GM12878 (cell line): ENCODE data around the gene C6orf15. TPM values are rescaled to one million over a fixed set of nuclear protein-coding genes. Genes with fewer than 3 reads are reported as not detected.

Source experiments
- ATAC-seq: fragments of 200-7000 bp; cut with Tn5 transposase; 3 replicates; pipeline ENCODE4 v1.9.1; 2020; ENCODE audit warnings: mild to moderate bottlenecking, moderate library complexity
- BruUV-seq: library from RNA; stranded (reverse); fragments of 400-500 nt; replicated peaks from 2 replicates; lab custom pipeline; 2021; lab: Mats Ljungman, UMichigan
- CTCF ChIA-PET: fragments of 300-600 bp; sonication (Branson Sonifier 250); formaldehyde crosslinking; extraction: SDS; loops from one replicate; lab custom pipeline; 2021; ENCODE audit warnings: inconsistent platforms; lab: Yijun Ruan, JAX
- POLR2A ChIA-PET: fragments of 350-600 bp; formaldehyde crosslinking; extraction: SDS; loops from one replicate; lab custom pipeline; 2021; ENCODE audit warnings: inconsistent platforms; lab: Charles Lee
- RAD21 ChIA-PET: fragments of 300-600 bp; sonication (Branson Sonifier 250); formaldehyde crosslinking; loops from one replicate; lab custom pipeline; 2023; ENCODE audit warnings: antibody characterized with exemption; ENCODE audit not compliant: unreplicated experiment; lab: Charles Lee
- SMC1A ChIA-PET: fragments of 300-600 bp; sonication (Branson Sonifier 250); formaldehyde crosslinking; loops from one replicate; lab custom pipeline; 2023; ENCODE audit not compliant: unreplicated experiment, uncharacterized antibody; lab: Charles Lee
- DNase-seq: peaks from one replicate; pipeline ENCODE4 v3.0.0-alpha.2; 2011; ENCODE audit warnings: low read depth, low spot score
- FAIRE-seq: peaks from 3 replicates; lab custom pipeline; 2011; peaks lifted over from hg19 to GRCh38; lab: Jason Lieb, UNC
- H2AFZ ChIP-seq: 2 replicates; pipeline ENCODE4 v1.6.0; 2011; ENCODE audit warnings: low read depth, low read length, control low read depth; ENCODE audit not compliant: control insufficient read depth
- H3K27ac ChIP-seq: 2 replicates; pipeline ENCODE4 v1.5.1; 2011; ENCODE audit warnings: control low read depth; ENCODE audit not compliant: control insufficient read depth, insufficient read depth
- H3K27me3 ChIP-seq, 2 experiments: replicated peaks in 1 of 2; 2 replicates each; pipeline versions ENCODE4 v1.6.0 to v1.6.1; 2011; ENCODE audit warnings: low read length in 1 of 2; ENCODE audit not compliant: control insufficient read depth in 2 of 2, insufficient read depth in 2 of 2
- H3K36me3 ChIP-seq, 2 experiments: 2 replicates each; pipeline ENCODE4 v1.5.1; 2011; ENCODE audit warnings: low read length in 1 of 2; ENCODE audit not compliant: control insufficient read depth in 2 of 2, insufficient read depth in 2 of 2
- H3K4me1 ChIP-seq: 2 replicates; pipeline ENCODE4 v1.6.1; 2011; ENCODE audit warnings: mild to moderate bottlenecking, low read length, moderate library complexity, mixed read lengths; ENCODE audit not compliant: control insufficient read depth, insufficient read depth
- H3K4me2 ChIP-seq: 2 replicates; pipeline ENCODE4 v1.6.0; 2011; ENCODE audit warnings: control low read depth; ENCODE audit not compliant: control insufficient read depth, insufficient read depth
- H3K4me3 ChIP-seq: fragments of 200-600 bp; sonication (generic); 2 replicates; pipeline ENCODE4 v1.5.1; 2016
- H3K79me2 ChIP-seq: 2 replicates; pipeline ENCODE4 v1.6.0; 2011; ENCODE audit warnings: low read length; ENCODE audit not compliant: control insufficient read depth, insufficient read depth
- H3K9ac ChIP-seq: 2 replicates; pipeline ENCODE4 v1.8.0; 2011; ENCODE audit warnings: low read length, control low read depth, mixed read lengths; ENCODE audit not compliant: control insufficient read depth, insufficient read depth
- H3K9me3 ChIP-seq: replicated peaks from 3 replicates; pipeline ENCODE4 v1.5.1; 2011; ENCODE audit warnings: mild to moderate bottlenecking, low read length; ENCODE audit not compliant: control insufficient read depth, insufficient read depth
- H4K20me1 ChIP-seq: 2 replicates; pipeline ENCODE4 v1.6.0; 2011; ENCODE audit not compliant: control insufficient read depth, insufficient read depth
- BCLAF1 ChIP-seq: fragments of 450-650 bp; IDR thresholded peaks from 2 replicates; pipeline ENCODE4 v1.6.1; 2017; ENCODE audit warnings: antibody characterized with exemption, mild to moderate bottlenecking, moderate library complexity
- CBX3 ChIP-seq: fragments of 200-600 bp; sonication (generic); IDR thresholded peaks from 2 replicates; pipeline ENCODE4 v1.6.1; 2016; ENCODE audit warnings: low read depth, borderline replicate concordance
- EED ChIP-seq: sonication (generic); IDR thresholded peaks from 2 replicates; pipeline ENCODE4 v1.6.1; 2016; ENCODE audit warnings: antibody characterized with exemption, low read depth
- FOS ChIP-seq: IDR thresholded peaks from 3 replicates; pipeline ENCODE4 v1.6.1; 2011; ENCODE audit warnings: borderline replicate concordance; ENCODE audit not compliant: insufficient read length; ENCODE audit errors: extremely low read depth
- GATAD2B ChIP-seq: fragments of 450-650 bp; conservative IDR thresholded peaks from 2 replicates; pipeline ENCODE4 v1.6.1; 2017; ENCODE audit warnings: low read depth, mild to moderate bottlenecking, moderate library complexity
- JUNB ChIP-seq: IDR thresholded peaks from 2 replicates; pipeline ENCODE4 v1.6.1; 2016; ENCODE audit warnings: antibody characterized with exemption, mild to moderate bottlenecking
- SIX5 ChIP-seq: IDR thresholded peaks from 2 replicates; pipeline ENCODE4 v1.6.1; 2011; ENCODE audit warnings: mild to moderate bottlenecking, low read depth, low read length, moderate library complexity; ENCODE audit not compliant: severe bottlenecking
- ZNF217 ChIP-seq: fragments of 450-650 bp; IDR thresholded peaks from 2 replicates; pipeline ENCODE4 v1.6.1; 2017; ENCODE audit warnings: antibody characterized with exemption, mild to moderate bottlenecking
- WGBS: methylation state at CpG from one replicate; pipeline ENCODE4 v1.1.6; 2016; ENCODE audit warnings: low lambda C conversion rate; ENCODE audit not compliant: insufficient replicate concordance, insufficient coverage; ENCODE audit errors: missing lambda C conversion rate; 5-methylcytosine and 5-hydroxymethylcytosine counted together
- in situ Hi-C: fragments of 300-500 bp; cut with MboI; formaldehyde crosslinking; loops from 9 replicates; pipeline ENCODE4 v1.14.3; 2018; ENCODE audit warnings: mixed read lengths
- intact Hi-C: fragments of 100-400 bp; cut with micrococcal nuclease; formaldehyde crosslinking; loops from one replicate; pipeline ENCODE4 v1.14.2; 2022; ENCODE audit not compliant: unreplicated experiment
- polyA plus RNA-seq, 11 experiments: library from polyadenylated mRNA; depleted of rRNA in 4 of 11; unstranded in 6 of 11; stranded (reverse) in 5 of 11; fragments of >200 nt; fragmentation: Nextera tagmentation in 4 of 11; fragmentation: Illumina TruSeq in 1 of 11; extraction: Ambion mirVana in 4 of 11; extraction: Trizol in 1 of 11; gene quantifications; 1 replicate in 1 of 11; 2 replicates in 10 of 11; pipeline versions ENCODE4 v1.2.1 to v1.2.3, GENCODE V29; 2011 to 2016; ENCODE audit warnings: inconsistent platforms in 2 of 11, missing spikeins in 2 of 11, low read depth in 1 of 11
- total RNA-seq, 4 experiments: library from RNA; depleted of rRNA in 3 of 4; stranded (reverse); fragments of >200 nt in 3 of 4; fragmentation: Illumina TruSeq in 1 of 4; extraction: Trizol in 1 of 4; gene quantifications; 2 replicates each; pipeline versions ENCODE4 v1.2.1 to v1.2.3, GENCODE V29; 2013 to 2021
- TF ChIP-seq, protein P1 (sequence below): IDR thresholded peaks from 2 replicates; pipeline ENCODE4 v1.6.1; 2012; ENCODE audit warnings: mild to moderate bottlenecking, low read depth, low read length

C6orf15 gene
- total and polyA plus RNA-seq, 10 of the 15 experiments (the other 5 are each of a cell fraction or from before 2014, with no cell fraction given), result not detected

DNA sequence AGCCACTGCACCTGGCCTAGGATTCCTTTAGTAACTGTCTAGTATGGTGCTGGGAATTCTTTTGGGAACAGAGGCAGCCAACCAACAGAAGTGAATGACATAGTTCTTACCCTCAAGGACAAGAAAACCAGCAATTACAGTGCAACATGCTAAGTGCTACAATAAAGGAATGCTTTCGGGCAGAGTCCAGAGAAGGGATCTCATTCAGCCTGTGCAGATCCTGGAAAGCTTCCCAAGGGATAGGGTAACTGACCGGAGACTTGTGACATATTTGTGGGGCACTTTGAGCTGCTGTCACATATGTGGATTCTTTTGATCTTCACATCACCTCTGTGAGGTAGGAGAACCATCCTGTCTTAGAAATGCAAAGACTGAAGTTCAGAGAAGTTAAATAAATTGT is 46.8 kb downstream of the C6orf15 start (continued):
- TF ChIP-seq BCLAF1, result no peak
- no peak for TF ChIP-seq CBX3
- no peak for TF ChIP-seq JUNB
- no peak for TF ChIP-seq EED

DNA sequence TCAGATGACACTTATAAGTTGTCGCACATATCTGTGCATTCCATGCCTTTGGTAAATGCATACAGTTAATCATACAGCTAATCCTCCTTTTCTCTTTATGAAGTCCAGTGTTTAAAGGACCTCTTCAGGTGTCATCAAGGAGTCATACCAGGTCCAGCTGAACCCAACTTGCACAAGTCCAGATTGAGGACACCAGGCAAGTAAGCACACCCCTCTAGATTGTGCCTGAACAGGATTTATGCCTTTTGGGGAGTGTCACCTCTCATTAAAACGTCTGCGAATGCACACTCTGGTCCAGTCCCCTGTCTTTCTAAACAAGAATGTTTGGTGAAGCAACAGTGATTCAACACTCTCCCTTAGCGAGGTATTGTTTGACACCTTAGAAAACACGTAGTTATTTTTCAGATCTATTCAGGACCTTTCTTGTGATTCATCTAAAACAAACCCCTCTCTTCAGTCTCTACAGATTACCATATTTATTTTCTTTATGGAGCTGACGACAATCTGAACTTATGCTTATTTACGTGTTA is 48.4 kb downstream of the C6orf15 start:
- SMC1A ChIA-PET, result interaction anchor here (0.8 kb wide), 1 partner anchor 265 kb away, joined by 3 read pairs; no protein-coding TSS in a partner anchor
- no peaks in the 10 kb centered on the region for H3K36me3 ChIP-seq
- no peaks in the 10 kb centered on the region for H3K79me2 ChIP-seq
- CTCF ChIA-PET, result interaction anchor here (0.6 to 5.1 kb wide), 3 partner anchors 16 to 148 kb away, joined by 3 to 27 read pairs (median 6); no protein-coding TSS in a partner anchor
- no peak overlapping the region for H3K4me3 ChIP-seq
- intact Hi-C loops (no loop called here), in situ Hi-C loops (no loop called here)
- POLR2A ChIA-PET, result no interaction called here
- BruUV-seq, result no TSS peak
- H3K9me3 ChIP-seq, result no peaks in the 10 kb centered on the region
- no peak for DNase-seq
- H4K20me1 ChIP-seq, result no peaks in the 10 kb centered on the region
- FAIRE-seq, result no peak
- RAD21 ChIA-PET, result no interaction called here
- no peak overlapping the region for H3K9ac ChIP-seq
- no peak for ATAC-seq
- no peaks in the 10 kb centered on the region for H3K4me1 ChIP-seq
- WGBS, result 59% methylated on average over 7 of the region's 7 CpGs
- no peak overlapping the region for H3K4me2 ChIP-seq
- no peak overlapping the region for H2AFZ ChIP-seq
- H3K27me3 ChIP-seq, result no peaks in the 10 kb centered on the region; a peak in 1 of 4 replicates
- H3K27ac ChIP-seq, result no peak overlapping the region
- TF ChIP-seq BCLAF1, result no peak
- no peak for TF ChIP-seq FOS
- TF ChIP-seq, protein P1, sequence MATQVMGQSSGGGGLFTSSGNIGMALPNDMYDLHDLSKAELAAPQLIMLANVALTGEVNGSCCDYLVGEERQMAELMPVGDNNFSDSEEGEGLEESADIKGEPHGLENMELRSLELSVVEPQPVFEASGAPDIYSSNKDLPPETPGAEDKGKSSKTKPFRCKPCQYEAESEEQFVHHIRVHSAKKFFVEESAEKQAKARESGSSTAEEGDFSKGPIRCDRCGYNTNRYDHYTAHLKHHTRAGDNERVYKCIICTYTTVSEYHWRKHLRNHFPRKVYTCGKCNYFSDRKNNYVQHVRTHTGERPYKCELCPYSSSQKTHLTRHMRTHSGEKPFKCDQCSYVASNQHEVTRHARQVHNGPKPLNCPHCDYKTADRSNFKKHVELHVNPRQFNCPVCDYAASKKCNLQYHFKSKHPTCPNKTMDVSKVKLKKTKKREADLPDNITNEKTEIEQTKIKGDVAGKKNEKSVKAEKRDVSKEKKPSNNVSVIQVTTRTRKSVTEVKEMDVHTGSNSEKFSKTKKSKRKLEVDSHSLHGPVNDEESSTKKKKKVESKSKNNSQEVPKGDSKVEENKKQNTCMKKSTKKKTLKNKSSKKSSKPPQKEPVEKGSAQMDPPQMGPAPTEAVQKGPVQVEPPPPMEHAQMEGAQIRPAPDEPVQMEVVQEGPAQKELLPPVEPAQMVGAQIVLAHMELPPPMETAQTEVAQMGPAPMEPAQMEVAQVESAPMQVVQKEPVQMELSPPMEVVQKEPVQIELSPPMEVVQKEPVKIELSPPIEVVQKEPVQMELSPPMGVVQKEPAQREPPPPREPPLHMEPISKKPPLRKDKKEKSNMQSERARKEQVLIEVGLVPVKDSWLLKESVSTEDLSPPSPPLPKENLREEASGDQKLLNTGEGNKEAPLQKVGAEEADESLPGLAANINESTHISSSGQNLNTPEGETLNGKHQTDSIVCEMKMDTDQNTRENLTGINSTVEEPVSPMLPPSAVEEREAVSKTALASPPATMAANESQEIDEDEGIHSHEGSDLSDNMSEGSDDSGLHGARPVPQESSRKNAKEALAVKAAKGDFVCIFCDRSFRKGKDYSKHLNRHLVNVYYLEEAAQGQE, result no peak
- TF ChIP-seq ZNF217, result no peak
- no peak for TF ChIP-seq SIX5
- no peak for TF ChIP-seq GATAD2B
